Panc1 (cell line): ENCODE data around the gene FAT2. TPM values are rescaled to one million over a fixed set of nuclear protein-coding genes. Genes with fewer than 3 reads are reported as not detected.

ENCODE experiments used
- ATAC-seq: fragments of 200-7000 bp; cut with Tn5 transposase; 2 replicates; pipeline ENCODE4 v1.9.1; 2020; ENCODE audit warnings: mild to moderate bottlenecking, moderate library complexity
- BruUV-seq: library from RNA; stranded (reverse); fragments of 400-500 nt; replicated peaks from 2 replicates; lab custom pipeline; 2021; lab: Mats Ljungman, UMichigan
- CTCF ChIA-PET: fragments of 300-600 bp; sonication (Branson Sonifier 250); formaldehyde crosslinking; loops from one replicate; lab custom pipeline; 2022; ENCODE audit warnings: antibody characterized with exemption; lab: Charles Lee
- POLR2A ChIA-PET: fragments of 300-600 bp; sonication (Branson Sonifier 250); formaldehyde crosslinking; loops from one replicate; lab custom pipeline; 2022; ENCODE audit warnings: antibody characterized with exemption; lab: Charles Lee
- DNase-seq: peaks from one replicate; pipeline ENCODE4 v3.0.0-alpha.2; 2010; ENCODE audit warnings: low read depth, low spot score
- H3K27ac ChIP-seq: 2 replicates; pipeline ENCODE4 v1.5.1; 2011; ENCODE audit warnings: mild to moderate bottlenecking, low read length, inconsistent platforms
- H3K27me3 ChIP-seq: fragments of 200-500 bp; sonication (Bioruptor generic); 2 replicates; pipeline ENCODE4 v1.6.0; 2014; ENCODE audit warnings: low read length, inconsistent platforms; ENCODE audit not compliant: control insufficient read depth, insufficient read depth
- H3K36me3 ChIP-seq: fragments of 200-500 bp; sonication (Bioruptor generic); 2 replicates; pipeline ENCODE4 v1.5.1; 2014; ENCODE audit warnings: inconsistent platforms, mild to moderate bottlenecking, low read length, moderate library complexity; ENCODE audit not compliant: control insufficient read depth, insufficient read depth
- H3K4me1 ChIP-seq: 2 replicates; pipeline ENCODE4 v1.5.1; 2011; ENCODE audit warnings: inconsistent platforms, mild to moderate bottlenecking, low read length, moderate library complexity; ENCODE audit not compliant: control insufficient read depth, insufficient read depth
- H3K4me3 ChIP-seq, 2 experiments: 2 replicates each; pipeline ENCODE4 v1.5.1; 2011 to 2012; ENCODE audit warnings: low read depth in 2 of 2, low read length in 2 of 2, mild to moderate bottlenecking in 2 of 2, inconsistent platforms in 1 of 2, moderate library complexity in 1 of 2
- H3K9me3 ChIP-seq: fragments of 200-500 bp; sonication (Bioruptor generic); 2 replicates; pipeline ENCODE4 v1.5.1; 2014; ENCODE audit warnings: low read depth, mild to moderate bottlenecking, inconsistent platforms, low read length, moderate library complexity; ENCODE audit not compliant: control insufficient read depth, insufficient read depth
- POLR2AphosphoS5 ChIP-seq: IDR thresholded peaks from 2 replicates; pipeline ENCODE4 v1.6.1; 2012; ENCODE audit warnings: mild to moderate bottlenecking, low read depth, low read length, moderate library complexity
- REST ChIP-seq, 2 experiments: IDR thresholded peaks; 2 replicates each; pipeline ENCODE4 v1.6.1; 2011 to 2012; ENCODE audit warnings: low read depth in 2 of 2, control low read depth in 1 of 2, low read length in 1 of 2, mild to moderate bottlenecking in 1 of 2, moderate library complexity in 1 of 2; ENCODE audit not compliant: insufficient read depth in 1 of 2
- SIN3A ChIP-seq: IDR thresholded peaks from 2 replicates; pipeline ENCODE4 v1.6.1; 2012; ENCODE audit warnings: low read depth, mild to moderate bottlenecking, low read length, moderate library complexity, borderline replicate concordance; ENCODE audit not compliant: insufficient read depth
- TCF7L2 ChIP-seq: IDR thresholded peaks from 2 replicates; pipeline ENCODE4 v1.6.1; 2011; ENCODE audit warnings: mild to moderate bottlenecking, low read depth, low read length, inconsistent platforms
- in situ Hi-C: cut with HindIII; loops from 2 replicates; pipeline ENCODE4 v1.10.0; 2016; ENCODE audit warnings: low sequenced_read_pairs, low pct_unique_long_range_greater_than_20kb
- intact Hi-C: fragments of 100-400 bp; cut with micrococcal nuclease; formaldehyde crosslinking; loops from one replicate; pipeline ENCODE4 v1.10.0; 2022; ENCODE audit not compliant: unreplicated experiment
- total RNA-seq: library from RNA; stranded (reverse); gene quantifications from one replicate; pipeline ENCODE4 v1.2.1, GENCODE V29; 2021; ENCODE audit not compliant: unreplicated experiment
- TF ChIP-seq, protein P1 (sequence below): fragments of 450-650 bp; IDR thresholded peaks from 2 replicates; pipeline ENCODE4 v1.5.1; 2017; ENCODE audit warnings: mild to moderate bottlenecking

FAT2 gene
- total RNA-seq, 1 experiment from 2014 or later = not detected

DNA sequence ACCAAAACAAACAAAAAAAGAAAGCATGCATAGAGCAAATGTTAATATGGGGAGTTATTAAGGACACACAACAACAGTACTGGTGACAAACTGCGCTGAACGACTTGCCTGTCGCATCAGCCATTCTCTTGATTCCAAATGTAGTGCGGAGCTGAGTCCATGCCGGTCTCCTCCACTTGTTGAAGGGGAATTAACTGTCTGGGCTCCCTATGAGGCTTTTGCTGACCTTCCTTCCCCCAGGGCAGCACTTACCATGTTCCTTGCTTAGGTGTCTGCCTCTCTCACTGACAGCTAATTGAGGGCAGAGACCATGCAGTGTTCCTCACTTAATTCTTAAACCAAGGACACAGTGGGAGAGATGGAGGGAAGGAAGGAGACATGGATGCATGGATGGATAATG lies 40.8 kb upstream of the FAT2 start:
- CTCF ChIA-PET = no interaction called here
- Histone ChIP-seq H3K4me3 (no peak overlapping the region), H3K4me1 (no peaks in the 10 kb centered on the region), H3K27me3 (peaks cover 5% of the 10 kb centered on the region; the same call in 1 of the 2 replicates), H3K9me3 (no peaks in the 10 kb centered on the region), H3K27ac (no peak overlapping the region), H3K36me3 (no peaks in the 10 kb centered on the region)
- in situ Hi-C loops (no loop called here), intact Hi-C loops (no loop called here)
- TF ChIP-seq TCF7L2 = no peak
- TF ChIP-seq, protein P1, sequence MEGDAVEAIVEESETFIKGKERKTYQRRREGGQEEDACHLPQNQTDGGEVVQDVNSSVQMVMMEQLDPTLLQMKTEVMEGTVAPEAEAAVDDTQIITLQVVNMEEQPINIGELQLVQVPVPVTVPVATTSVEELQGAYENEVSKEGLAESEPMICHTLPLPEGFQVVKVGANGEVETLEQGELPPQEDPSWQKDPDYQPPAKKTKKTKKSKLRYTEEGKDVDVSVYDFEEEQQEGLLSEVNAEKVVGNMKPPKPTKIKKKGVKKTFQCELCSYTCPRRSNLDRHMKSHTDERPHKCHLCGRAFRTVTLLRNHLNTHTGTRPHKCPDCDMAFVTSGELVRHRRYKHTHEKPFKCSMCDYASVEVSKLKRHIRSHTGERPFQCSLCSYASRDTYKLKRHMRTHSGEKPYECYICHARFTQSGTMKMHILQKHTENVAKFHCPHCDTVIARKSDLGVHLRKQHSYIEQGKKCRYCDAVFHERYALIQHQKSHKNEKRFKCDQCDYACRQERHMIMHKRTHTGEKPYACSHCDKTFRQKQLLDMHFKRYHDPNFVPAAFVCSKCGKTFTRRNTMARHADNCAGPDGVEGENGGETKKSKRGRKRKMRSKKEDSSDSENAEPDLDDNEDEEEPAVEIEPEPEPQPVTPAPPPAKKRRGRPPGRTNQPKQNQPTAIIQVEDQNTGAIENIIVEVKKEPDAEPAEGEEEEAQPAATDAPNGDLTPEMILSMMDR = no peak
- no peak for TF ChIP-seq SIN3A
- TF ChIP-seq POLR2AphosphoS5 = no peak
- no peak for TF ChIP-seq REST (IDR thresholded peaks at IDR 0.05; ENCODE audit: insufficient read depth in 1 of 2, low read depth in 2 of 2, low read length in 1 of 2)
- POLR2A ChIA-PET = no interaction called here
- BruUV-seq = no TSS peak
- ATAC-seq (no peak), DNase-seq (no peak)

- ATAC-seq (no peak), DNase-seq (no peak)
- Histone ChIP-seq H3K4me1 (no peaks in the 10 kb centered on the region), H3K36me3 (no peaks in the 10 kb centered on the region), H3K4me3 (no peak overlapping the region), H3K27me3 (0 out of 2 replicates have a peak, but pooled peaks cover 2% of the 10 kb centered on the region), H3K27ac (no peak overlapping the region), H3K9me3 (no peaks in the 10 kb centered on the region)
- CTCF ChIA-PET = no interaction called here
- no peak for TF ChIP-seq REST (IDR thresholded peaks at IDR 0.05; ENCODE audit: insufficient read depth in 1 of 2, low read depth in 2 of 2, low read length in 1 of 2)
- no peak for TF ChIP-seq SIN3A
- in situ Hi-C loops = no loop called here
- no TSS peak for BruUV-seq
- POLR2A ChIA-PET = no interaction called here
- intact Hi-C loops = no loop called here
These were observed 39.0 kb upstream of the FAT2 start for GRCh38 chr5:151630088-151630487.
